GM21619 (cell line): ENCODE measurements around the gene ADAMTS17.

ENCODE experiments used
- ATAC-seq: cut with Tn5 transposase; IDR thresholded peaks from one replicate; pipeline ENCODE4 v1.9.1; 2021; ENCODE audit not compliant: unreplicated experiment

ADAMTS17 gene

DNA sequence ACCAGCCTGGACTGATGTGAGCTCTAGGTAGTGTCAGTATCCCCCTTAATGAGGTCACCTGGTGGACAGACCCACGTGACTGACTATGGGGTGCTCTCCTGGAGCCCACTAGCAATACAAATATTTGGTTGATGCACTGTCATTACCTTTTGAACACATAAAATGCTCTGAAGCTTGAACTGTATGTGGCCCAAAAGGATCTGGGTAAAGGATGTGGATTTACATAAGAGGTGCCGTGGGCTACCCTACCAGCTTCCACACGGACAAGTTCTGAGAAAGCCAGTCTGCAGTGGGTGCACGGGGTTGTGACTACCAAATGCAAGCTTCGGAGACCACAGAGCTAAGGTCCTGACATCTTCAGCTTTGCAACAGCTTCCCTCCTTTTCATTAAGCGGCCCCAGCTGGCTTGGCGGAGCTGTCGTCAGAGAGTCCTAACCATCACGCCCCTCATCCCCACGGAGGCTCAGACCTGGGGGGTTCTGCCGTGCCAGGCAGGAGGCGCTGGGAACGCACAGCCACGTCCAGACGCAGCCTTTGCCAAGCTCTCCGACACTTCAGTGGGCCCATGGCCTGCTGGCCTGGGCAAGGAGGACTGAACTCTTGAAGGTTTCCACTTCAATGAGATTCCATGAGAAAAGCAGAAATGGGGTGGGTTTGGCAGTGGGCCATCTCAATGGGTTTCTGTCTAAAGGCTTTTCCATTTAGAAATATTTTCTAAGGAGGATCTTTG, 228.3 kb downstream of the ADAMTS17 start:
- ATAC-seq, result no peak

DNA sequence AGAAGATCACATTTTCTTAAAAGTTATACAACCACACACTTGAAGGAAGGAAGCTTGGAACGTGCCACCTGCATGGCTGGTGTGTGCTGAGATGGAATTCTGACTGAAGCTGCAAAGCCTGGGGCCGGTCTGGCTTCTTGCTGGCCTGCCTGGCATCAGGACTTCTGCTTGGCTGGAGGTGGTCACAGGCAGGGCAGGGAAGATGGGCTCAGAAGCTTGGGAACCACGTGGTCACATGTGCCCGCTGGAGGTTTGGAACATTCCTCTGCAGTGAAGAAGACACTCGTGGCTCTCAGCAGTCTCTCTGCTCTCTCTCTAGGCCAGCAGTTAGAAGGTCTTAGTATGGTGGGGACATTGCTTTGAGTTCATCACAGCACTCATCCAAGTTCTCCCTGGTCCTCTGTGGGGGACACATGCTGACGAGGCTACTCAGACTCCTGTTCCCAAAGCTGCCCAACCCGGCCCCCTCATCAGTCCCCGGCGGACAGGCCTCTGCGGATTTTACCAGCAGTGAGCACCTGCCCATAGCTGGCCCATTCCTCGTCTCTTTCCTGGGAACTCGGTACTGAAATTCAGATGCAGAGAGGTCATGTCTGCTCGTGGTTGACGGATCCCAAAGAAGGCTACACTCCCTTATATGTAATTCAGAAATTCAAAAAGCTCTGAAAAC, 229.0 kb downstream of the ADAMTS17 start:
- no peak for ATAC-seq

DNA sequence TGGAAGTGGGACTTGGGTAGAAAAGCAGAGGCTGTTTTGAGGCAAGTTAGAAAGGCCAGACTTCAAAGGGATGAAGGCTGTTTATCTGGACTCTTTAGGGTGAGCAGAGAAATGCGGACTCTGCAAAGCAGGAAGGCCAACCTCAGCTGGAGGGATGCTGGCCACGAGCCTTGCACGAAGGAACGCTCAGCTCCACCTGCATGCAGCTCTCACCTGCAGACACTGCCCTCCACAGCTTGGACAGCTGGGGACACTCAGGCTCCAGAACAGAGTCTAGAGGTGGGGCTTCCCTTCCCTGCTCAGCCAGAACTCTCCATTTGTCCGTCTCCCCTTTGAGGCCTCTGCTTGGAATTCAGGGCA, 229.7 kb downstream of the ADAMTS17 start:
- ATAC-seq, result no peak

DNA sequence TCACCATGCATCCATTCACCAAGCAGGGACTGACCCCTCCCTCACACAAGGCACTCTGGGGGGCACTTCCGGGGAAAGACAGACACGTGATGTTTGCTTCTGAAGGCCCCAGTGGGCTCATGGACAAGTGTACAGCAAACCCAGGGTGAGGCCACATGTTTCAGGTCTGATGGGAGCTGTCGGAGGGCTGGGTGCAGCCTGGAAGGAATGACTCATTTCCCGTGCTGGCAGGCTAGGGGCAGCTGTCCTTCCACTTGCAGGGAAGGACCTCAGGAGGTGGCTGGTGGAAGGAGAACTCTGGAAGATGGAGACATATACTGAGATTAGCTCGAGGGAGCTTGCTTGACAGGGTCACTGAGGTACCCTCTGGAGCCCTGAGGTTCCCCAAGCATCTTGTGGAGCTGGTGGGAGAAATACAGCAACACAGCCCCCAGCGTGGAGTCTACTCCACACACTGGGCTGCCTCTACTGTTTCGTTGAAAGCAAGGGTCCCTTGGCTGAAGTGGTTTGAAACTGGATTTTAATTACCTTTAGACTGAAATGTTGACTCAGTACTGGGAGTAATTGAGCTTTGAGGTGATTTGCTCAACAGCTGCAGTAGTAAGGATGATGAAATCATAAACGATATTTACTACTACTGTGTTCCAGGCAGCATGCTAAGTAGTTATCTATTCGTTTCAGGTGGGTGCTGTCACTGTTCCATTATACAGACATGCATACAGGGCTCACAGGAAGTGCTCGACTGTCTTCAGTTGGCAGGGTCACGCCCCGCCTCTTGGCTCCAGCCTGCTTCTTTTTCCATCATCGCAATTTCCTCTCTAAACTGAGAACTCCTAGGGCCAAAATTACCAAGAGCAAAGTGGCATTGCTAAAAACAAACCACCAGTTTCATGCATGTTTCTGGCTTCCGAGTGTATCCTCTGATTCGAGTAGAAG, 230.4 kb downstream of the ADAMTS17 start:
- no peak for ATAC-seq

DNA sequence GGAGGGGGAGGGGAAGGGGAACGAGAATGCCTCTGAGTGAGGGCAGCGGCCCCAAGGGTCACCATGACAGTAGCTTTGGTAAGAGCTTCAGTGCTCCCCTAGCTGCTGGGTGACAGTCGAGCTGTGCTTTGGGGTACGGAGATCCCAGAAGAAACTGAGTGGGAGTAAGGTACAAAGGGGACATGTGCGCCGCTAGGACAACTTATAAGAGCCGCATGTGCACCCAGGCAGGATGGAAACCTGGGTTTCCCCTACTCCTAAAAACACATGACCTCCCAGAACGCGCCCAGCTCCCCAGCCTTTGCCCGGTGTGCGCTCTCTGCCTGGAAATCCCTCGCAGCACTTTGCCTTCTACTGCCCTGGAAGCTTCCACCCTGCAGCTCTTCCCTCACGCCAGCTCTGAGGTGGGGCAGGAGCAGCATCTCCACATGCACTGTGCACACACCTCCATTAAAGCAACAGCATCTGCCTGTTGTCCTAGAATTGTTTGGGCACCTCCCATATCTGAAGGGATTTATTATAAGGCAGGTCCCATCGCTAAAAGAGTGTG, 232.2 kb downstream of the ADAMTS17 start:
- no peak for ATAC-seq

DNA sequence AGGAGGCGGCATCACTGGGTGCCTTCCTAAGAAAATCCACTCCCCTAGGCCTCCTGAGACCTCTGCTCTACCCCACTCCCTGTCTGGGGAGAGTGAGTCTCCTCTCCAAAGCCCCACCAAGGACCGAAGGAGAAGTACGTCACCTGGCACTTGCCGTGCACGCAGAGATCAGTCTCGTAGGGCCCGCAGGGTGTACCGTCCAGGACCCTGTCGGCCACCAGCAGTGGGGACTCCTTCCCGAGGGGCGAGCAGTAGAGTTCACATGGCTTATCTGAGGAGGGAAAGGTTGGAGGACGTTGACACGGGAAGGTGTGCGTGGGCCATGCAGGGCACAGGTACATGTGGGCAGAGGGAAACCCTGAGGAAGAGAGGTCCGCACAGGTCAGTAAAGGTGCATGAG, 232.9 kb downstream of the ADAMTS17 start:
- no peak for ATAC-seq

DNA sequence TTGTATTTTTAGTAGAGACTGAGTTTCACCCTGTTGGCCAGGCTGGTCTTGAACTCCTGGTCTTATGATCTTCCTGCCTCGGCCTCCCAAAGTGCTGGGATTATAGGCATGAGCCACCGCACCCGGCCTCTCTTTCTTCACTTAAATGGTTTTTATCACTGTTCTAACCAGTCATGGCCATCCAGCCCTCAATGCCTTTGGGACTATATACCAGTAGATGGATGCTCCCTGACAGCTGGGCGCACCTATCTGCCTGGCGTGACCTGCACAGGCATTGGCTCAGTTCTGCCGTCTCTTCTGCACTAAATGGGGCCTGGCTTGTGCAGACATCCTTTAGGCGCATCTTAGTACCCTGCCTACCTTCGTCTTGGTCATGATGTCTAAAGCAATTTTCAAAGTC, 233.4 kb downstream of the ADAMTS17 start:
- no peak for ATAC-seq

DNA sequence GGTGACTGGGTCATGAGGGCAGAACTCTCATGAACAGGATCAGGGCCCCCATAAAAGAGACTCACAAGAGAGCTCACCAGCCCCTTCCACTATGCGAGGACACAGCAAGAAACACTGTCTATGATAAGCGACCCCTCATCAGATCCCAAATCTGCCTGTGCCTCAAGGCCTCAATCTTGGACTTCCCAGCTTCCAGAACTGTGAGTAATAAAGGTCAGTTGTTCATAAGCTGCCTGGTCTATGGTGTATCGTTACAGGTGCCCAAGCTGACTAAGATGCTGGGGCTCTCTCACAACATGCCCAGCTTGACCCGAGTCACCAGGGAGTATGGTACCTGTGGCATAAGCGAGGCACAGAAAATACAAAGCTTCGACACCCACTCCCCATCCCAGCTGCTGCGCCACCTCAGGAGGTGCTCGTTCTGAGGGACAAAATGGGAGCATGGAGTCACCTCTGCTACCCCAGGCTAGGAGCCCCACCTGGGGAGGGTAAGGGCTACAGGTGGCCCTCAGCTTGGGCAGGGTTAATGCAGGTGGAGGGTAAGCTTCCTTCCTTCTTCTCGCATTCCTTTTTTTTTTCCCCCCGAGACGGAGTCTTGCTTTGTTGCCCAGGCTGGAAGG, 234.1 kb downstream of the ADAMTS17 start:
- ATAC-seq, result no peak

DNA sequence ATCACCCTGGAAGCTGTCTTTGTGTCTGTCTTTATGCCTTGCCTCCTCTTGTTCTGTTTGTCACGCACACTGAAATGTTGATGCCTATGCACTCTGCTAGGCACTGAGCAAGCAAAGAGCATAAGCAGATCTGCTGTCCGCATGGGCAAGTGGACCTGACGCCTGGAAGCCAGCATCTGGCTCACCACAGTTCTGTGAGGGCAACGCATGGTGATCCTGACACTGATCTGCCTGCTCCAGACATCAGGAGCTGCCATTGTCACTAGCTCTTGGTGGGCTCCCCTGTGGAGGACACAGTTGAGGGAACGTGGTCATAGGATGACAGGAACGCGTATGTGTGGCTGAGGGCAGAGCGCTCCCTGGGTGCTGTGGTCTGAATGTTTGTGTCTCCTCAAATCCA, 234.6 kb downstream of the ADAMTS17 start:
- no peak for ATAC-seq

DNA sequence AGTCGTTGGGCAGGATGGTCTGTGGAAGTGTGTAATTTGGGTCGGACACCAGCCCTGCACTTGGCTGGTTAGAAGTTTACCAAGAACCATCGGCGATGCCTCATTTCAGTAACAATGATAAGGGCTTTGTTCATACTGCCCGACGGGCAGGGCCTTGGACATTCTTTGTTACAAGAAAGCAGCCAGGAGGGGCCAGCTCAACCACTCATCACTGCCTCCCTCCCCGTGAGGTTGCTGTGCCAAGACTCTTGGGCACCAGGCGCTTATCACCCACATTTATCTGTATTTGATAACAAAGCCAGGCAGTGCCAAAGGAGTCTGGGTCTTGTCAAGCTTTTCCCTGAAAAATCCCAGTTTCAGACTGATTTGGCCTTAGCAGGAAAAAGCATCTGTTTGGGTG, 235.0 kb downstream of the ADAMTS17 start:
- no peak for ATAC-seq

DNA sequence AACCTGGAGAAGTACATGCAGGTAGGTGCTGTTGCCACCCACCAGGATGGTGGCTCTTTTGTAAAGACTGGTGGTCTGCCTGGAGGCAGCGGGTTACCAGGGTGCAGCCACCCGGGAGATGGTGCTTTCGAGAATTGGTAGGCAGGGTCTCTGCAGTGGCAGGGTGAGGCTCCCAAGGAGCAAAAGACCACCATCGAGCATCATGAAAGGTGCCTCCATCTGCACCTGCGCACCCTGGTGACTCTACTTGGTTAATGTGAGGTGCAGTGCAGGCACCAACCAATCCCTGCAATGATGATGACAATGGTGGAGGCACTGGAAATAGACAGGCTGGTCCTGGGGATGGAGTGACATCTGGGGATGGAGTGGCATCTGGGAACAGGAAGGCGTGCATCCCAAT, 236.7 kb downstream of the ADAMTS17 start:
- ATAC-seq, result no peak

DNA sequence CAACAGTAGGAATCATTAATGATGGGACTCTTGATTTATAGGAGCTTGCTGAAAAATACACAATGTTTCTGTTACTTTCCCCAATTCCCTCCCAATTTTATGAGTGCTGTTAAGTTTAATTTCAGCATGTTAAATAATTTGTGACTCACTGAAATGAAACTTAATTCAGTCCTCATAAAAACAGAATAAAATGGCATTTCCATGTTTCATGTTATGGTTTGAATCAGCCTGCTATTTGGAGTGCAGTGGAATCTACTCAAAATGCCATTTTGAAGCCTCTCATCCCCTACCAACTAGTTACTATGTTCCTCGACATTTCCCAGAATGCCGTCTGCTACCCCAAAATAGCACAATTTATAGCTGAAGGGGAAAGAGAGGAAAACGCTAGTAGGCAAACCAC, 237.5 kb downstream of the ADAMTS17 start:
- no peak for ATAC-seq

DNA sequence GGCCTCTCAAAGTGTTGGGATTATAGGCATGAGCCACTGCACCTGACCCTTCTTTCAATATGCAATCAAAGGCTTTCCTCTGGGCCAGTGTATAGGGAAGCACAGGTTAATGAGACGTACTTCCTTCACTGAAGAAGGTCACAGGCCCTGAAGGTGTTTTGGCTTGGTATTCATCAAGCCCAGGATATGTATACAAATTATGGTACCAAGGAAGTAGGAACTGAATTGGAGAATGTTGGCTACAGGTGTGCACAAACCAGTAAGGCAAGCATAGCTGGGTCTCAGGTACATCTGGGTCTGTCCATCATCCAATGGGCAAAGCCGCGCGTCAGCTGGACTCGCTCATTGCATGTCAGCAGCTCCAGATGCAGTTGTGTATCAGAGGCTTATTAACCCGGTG, 237.9 kb downstream of the ADAMTS17 start:
- no peak for ATAC-seq

DNA sequence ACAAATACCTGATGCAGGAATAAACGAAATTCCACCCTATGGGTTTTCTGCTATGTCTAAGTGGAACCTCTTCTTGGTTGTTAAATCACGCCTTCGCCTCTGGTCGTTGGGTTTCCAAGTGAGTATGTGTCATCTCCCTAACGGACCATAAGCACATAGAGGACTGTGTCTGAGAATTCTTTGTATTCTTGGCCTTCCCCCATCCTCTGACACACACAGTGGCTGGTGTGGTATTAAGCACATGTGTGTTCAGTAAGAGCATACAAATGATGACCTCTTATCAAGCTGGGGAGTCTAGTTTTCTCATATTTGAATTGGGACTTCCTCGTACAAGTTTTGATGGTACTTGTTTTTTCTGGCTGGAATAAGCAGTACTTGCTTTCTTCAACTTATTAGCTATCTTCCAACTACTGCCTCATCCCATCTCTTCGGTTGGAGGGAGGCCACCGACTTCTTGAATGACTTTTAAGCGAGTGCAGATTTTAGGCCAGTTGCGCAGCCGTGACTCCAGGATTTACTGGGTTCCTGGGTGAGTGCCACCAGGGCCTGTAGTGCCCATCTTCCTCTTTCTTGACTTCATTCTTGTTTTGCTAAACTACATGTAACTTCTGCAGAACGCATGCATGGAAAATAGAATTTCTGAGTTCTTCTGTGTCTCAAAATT, 240.2 kb downstream of the ADAMTS17 start:
- ATAC-seq, result no peak

DNA sequence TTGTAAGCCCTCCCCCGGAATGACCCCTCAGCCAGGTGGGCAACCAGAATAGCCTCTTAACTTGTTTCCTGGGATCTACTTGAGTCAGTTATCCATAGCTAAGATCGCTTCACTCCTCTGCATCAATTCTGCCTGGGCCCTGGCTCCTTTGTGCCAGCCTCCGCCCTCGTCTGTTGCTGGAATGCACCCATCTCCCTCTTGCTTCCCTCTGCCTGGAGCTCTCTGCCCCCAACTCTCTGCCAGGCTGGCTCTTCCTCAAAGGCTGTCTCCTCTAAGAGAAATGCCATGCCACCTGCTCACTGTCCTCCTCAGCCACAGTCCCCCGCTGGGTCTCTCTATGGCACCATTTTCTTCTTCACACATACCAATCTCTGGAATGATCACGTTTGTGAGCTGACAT, 240.8 kb downstream of the ADAMTS17 start:
- no peak for ATAC-seq

DNA sequence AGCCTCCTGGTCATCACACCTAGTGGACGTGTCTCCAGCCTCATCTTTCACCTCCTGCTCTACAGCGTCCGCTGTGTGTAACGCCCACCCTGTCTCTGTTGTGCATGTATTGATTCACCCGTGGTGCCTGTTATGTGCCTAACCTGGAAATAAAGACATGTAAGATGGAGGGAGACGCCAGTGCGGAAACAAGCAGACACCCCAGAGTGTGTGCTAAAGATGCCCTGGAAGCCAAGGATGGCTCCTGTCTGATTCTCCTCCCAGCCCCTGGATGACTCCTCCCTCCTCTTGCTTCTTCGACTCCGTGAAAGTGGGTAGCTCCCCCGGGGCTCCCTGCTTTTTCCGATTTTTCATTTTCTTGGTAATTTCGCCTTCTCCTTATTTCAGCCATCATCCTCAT, 241.8 kb downstream of the ADAMTS17 start:
- ATAC-seq, result no peak

DNA sequence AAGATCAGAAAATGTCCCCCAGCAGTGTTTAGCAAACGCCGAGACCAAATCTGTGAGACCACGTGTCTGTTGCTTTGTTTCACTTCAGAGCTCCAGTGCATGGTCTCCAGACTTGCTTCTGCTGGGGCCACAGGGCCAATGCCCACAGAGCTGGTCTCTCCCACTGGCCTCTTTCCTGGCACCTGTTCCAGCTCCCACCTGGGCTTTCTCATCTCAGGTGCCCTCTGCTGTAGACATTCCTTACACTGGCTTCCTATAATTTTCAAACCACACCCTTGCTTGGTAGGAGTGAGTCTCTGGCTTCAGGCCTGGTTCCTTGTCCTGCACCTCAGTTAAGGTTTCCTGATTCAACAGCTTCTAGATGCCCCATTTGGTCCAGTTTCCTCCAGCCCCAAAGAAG, 243.1 kb downstream of the ADAMTS17 start:
- no peak for ATAC-seq

DNA sequence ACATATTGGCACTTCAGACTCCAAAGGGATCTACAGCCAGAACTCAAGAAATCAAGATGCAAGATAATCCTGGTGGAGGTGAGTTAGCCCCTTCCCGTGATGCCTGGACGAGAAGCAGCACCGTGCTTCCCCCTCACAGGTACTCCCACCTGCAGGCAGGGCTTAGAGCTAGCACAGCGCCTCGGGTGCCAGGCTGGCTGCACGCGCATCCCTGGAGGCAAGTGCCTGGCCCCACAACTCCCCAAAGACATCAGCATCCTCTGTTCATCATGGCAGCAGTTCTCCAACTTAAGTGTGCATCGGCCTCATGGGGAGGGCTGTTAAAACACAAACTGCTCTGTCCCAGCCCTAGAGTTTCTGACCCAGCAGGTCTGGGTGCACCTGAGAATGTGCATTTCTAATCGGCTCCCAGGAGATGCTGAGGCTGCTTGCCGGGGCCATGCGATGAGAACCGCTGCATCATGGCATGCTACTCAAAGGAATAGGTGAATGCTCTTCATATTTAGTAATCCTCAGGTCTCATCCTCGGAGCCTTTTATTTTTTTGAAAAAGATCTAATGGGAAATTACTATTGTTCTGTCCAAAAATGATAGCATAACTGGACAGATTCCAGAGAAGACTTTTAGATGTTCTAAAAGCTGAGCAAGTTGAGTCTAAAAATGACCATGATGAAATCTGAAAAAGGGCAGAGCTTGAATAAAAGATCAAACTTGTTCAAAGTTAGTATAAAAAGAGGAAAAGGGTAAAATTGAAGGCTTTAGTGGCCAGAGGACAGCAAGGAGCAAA, 244.2 kb downstream of the ADAMTS17 start:
- no peak for ATAC-seq

DNA sequence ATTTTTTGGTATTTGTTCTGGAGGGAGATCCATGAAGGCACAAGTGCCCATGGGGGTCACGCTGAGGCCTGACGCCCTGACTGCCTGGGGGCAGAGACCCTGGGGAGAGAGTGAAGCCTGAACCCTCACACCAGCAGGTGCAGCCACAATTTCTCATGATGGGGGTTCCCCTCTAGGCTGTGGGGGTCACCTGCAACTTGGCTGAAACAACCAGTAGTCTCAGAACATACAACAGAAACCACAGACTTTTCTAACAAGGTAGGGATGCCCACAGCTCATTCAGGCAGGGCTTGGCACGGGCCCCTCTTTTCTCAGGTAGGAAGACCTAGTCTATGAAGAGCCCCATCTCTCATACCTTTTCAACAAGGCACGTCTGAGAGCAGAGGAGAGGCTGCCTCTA, 245.1 kb downstream of the ADAMTS17 start:
- ATAC-seq, result no peak

DNA sequence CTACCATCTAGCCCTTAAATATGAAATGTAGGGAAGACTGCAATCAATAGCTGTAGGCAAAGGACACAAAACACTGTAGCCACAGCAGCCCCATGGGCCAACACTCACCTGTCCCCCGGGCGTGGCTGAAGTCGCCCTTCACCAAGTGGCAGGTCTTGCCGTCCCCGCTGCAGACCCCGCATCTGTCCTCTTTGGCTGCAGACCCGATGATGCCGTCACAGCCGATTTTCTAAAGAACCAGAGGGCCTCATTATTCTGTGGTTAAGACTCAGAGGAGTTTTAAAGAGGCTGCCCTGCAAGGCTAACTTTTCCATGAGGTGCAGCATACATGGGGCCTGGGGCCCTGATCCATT, 245.6 kb downstream of the ADAMTS17 start:
- ATAC-seq, result no peak
